NCI-H1092 (cell line): ENCODE data around the gene ASF1B.
"Not testable (repeated sequence)": the region's sequence is repeated elsewhere in the genome, so short reads cannot be mapped to it uniquely, and the experiment has no call there.

ENCODE experiments used
- DNase-seq: peaks from one replicate; lab custom pipeline; 2025; lab: John Stamatoyannopoulos, UW

The ASF1B gene

DNA sequence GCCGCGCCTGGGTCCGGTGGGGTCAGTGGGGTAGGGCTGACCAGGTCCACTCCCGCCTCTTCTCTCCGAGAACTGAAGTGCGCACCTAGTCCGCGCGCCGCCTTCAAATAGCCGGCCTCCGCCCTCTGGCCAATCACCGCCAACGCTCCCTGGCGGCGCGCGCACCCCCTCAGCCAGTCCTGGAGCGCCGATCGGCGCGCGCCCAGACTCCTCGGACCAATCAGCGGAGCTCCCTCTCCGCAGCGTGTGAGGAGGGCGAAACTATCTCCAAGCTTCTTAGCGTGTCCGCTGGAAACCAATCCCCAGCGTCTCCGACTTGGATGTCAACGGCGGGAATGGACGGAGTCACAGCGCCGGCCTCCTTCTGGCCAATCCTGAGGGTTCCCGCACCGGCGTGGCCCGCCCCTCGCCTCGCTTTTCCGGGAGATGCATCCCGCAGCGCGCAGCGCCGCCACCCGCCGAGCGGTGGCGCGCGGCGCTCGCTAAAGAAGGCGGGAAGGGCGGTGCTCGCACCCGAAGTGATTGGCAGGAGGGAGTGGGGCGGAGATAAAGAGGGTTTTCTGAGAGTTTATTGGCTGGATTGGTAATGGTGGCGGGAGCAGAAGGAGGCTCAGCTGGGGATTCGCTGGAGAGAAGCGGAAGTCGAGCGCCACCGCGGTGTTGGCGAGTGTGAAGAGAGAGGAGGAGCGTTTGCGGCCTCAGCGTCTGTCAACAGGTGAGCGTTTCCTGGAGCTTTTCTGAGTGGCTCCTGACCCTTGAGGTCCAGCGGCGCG is at the start of gene ASF1B:
ASF1B (minus strand) TSS at position 81 of the 773 bp plus-strand sequence. CDS start 133 bp downstream, outside the sequence.
- DNase-seq: peak; percentile 100

- not testable (repeated sequence) for DNase-seq
Observed at GRCh38 chr19:14185691-14186090, 49.3 kb upstream of the ASF1B start.

DNA sequence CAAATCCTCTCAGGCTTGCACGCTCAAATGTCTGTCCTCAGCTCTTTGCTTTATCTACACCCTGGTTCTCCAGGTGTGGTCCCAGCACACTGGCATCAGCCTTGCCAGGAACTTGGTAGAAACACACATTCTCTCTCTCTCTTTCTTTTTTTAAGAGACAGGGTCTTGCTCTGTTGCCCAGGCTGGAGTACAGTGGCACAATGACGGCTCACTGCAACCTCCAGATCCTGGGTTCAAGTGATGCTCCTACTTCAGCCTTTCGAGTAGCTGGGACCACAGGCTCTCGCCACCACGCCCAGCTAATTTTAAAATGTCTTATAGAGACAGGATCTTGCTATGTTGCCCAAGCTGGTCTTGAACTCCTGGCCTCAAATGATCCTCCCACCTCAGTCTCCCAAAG is 48.8 kb upstream of the ASF1B start:
- DNase-seq: no peak

DNA sequence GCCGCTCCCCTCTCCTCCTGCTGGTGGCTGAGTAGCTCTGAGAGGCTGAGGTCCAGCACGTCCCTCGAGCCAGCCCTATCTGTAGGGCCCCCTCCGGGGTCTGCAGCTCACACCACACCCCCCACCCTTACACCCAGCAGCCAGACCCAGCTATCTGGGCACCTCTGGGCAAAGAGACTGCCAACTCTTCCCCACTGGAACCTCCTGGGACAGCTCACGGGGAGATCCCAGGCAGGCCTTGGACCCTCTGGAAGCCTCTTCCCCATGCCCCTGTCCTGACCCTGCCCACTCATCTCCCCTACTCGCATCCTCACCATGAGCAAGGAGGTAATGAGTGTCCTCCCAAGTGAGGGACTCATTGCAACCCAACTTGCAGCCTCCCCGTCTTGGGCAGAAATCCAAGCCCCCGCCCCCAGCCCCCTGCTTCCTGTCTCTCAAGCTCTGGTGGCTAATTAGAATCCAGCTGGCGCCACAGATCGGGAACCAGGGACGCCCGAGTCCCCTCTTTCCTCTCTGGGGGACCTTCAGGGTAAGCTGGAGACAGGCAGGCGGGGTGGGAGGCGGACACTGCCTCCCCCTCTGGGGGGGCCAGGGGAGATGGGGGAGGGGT is 47.5 kb upstream of the ASF1B start:
- no peak for DNase-seq

GRCh38 chr19:14182476-14182875 is 46.1 kb upstream of the ASF1B start:
- no peak for DNase-seq

GRCh38 chr19:14181906-14182305 is 45.5 kb upstream of the ASF1B start:
- no peak for DNase-seq

DNA sequence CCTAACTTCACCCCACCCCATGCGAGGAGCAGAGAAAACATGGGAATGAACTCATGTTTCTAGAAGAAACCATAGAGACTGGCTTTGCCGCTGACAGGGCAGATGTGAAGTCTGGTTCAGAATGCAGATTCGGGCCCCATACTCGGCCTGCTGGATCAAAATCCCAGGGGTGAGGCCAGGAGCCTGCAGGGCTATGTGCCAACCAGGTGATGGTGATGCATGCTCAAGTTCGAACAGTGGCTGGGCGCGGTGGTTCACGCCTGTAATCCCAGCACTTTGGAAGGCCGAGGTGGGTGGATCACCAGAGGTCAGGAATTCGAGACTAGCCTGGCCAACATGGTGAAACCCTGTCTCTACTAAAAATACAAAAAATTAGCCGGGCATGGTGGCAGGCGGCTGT is 44.8 kb upstream of the ASF1B start:
- not testable (repeated sequence) for DNase-seq

DNA sequence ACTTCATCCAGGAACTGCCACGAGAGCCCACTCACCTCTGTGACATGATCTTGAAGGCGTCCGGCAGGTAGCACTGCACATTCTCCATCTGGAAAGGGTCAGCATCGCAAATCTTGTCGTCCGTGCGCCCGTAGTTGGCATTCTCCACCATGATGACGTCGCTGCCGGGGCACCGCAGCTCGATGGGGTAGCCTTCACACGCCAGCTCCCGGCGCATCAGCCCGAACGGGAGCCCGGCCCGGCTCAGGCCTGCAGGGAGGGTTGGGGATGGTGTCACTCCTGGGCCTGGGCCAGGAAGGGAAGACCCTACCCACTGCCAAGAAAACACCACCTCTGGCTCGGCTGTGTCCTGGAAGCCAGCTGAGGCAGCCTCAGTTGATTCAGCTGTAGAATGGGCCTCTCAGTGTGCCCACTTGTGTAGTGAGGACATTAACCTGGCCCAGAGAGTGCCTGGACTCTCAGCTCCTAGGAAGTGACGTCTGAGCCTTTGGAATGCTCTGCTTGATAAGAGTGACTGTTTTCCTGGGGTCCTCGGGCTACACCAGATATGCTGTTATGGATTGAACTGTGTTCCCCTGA is 41.2 kb upstream of the ASF1B start:
- no peak for DNase-seq

DNA sequence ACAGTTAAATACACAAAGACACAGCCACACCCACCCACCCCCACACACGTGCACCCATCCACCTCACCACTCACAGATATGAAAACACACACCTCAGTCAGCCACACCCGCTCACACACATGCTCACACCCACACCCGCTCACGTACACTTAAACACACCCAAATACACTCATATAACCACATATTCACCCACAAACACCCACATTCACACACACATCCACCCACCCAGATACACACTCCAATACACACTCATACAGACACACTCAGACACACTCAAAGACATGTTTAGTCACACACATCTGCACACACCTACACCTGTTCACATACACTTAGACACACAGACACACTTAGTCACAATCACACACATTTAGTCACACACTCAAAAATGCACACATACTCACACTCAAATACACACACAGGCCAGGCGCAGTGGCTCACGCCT is 39.0 kb upstream of the ASF1B start:
- DNase-seq: no peak

- no peak for DNase-seq
Observed at GRCh38 chr19:14174883-14175282, 38.5 kb upstream of the ASF1B start.

GRCh38 chr19:14168993-14169392 is 32.6 kb upstream of the ASF1B start:
- no peak for DNase-seq

GRCh38 chr19:14168259-14168972 is 32.0 kb upstream of the ASF1B start:
- no peak for DNase-seq

DNA sequence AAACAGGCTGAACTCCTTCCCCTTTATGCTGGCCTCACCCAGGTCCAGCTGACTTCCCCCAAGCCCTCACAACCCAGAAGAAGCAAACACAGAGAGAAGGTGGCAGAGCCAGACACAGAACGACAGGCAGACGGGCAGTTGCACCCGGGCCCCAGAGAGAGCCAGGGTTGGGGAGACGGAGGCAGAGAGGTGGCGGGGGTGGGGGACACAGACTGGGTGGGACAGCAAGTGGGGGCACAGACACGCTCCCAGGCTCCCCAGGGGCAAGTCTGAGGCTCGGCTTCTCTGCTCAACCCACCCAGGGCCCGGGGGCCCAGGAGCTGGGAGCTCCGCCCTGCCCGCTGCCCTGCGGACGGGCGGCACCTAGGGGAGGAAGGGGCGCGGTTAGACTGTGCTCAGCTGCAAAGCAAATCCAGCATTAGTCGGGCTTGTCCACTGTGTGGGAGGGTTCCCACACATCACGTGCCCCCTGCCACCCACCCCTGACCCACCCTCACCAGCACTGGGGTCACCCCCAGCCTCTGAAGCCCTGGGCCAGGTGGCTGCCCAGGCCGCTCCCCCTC is 31.3 kb upstream of the ASF1B start:
- DNase-seq: no peak

DNA sequence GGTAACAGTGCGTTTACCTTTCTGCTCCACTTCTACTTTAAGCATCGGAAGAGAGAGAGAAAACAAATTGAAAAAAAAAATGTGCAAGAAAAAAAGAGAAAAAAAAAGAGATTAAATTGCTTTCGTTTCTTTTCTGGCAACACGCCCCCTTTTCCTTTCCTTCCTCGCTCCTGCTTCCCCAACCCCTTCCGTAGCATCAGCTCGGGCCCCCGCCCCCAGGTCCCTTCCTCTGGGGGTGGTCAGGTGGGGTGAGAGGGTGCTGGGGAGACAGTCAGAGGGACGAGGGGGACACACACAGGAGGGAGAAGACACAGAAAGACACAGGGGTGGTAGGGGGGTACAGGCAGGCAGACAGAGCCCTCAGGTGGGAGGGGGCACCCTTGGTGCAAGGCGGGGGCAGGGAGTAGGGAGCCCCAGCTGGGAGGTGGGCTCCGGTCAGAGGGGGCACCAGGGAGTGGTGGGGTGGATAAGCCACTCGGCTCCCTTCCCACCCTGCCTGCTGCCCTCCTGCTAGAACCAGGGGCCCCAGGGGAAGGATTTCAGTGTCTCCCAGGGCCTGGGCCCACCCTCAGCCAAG is 30.7 kb upstream of the ASF1B start:
- no peak for DNase-seq

DNA sequence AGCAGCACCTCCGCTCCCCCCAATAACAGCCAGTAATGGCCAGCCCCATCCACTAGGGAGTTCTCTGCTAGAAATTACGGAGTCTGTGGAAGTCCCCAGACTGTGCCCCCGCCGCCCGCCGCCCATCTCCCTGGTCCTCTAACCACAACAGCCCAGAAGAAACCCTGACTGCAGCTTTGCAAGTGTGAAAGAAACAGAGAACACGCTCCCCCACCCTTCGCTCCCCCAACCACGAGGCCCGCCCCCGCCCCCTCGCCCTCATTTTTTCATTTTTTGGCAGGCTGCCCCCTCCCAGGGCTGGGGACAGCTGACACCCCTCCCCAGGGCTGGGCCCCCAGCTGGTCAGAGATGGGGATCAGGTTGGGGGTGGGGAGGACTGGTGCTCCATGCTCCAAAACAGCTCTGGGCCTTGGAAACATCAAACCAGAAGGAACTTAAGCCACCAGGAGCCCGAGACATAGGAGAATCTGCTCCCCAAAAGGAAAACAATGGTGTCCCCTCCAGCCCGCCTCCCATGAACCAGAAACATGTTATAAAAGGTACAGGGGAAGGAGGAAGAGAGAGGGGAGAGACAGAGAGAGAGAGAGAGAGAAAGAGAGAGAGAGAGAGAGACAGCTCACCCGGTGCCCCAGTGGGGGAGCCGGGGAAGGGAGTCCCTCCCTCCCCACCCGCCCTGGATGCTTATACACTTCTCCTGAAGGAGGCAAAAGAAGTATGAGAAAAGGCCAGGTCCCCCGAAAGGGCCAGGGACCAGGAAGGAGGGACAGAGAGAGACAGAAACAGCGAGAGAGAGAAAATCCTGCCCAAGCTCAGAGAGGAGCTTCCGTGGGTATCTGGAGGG is 29.8 kb upstream of the ASF1B start:
- no peak for DNase-seq

- no peak for DNase-seq
Observed at GRCh38 chr19:14164724-14165493, 28.5 kb upstream of the ASF1B start.

- DNase-seq: no peak
Observed at GRCh38 chr19:14164082-14164481, 27.7 kb upstream of the ASF1B start.

DNA sequence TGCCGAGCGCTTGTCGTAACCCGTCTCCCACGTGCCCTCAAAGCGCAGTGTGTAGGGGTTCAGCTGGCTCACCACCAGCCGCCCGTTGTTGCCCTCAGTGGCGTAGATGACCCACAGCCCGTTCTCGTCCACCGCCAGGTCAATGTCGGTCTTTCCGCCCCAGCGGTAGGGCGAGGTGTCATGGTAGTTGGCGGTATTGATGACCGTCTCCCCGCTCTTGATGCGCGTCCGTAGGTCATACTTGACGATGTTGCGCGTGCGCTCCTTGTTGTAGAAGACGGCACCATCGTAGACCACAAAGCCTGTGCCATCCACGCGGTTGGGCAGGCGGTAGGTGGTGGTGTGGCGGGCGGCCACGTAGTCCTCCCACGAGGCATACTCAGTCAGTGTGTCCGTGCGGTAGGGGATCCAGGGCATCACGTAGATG is 26.5 kb upstream of the ASF1B start:
- DNase-seq: no peak

- no peak for DNase-seq
Observed at GRCh38 chr19:14161305-14161704, 24.9 kb upstream of the ASF1B start.

GRCh38 chr19:14160017-14160703 is 23.8 kb upstream of the ASF1B start:
- no peak for DNase-seq
